ENCODE data around the gene C16orf78.

DNA sequence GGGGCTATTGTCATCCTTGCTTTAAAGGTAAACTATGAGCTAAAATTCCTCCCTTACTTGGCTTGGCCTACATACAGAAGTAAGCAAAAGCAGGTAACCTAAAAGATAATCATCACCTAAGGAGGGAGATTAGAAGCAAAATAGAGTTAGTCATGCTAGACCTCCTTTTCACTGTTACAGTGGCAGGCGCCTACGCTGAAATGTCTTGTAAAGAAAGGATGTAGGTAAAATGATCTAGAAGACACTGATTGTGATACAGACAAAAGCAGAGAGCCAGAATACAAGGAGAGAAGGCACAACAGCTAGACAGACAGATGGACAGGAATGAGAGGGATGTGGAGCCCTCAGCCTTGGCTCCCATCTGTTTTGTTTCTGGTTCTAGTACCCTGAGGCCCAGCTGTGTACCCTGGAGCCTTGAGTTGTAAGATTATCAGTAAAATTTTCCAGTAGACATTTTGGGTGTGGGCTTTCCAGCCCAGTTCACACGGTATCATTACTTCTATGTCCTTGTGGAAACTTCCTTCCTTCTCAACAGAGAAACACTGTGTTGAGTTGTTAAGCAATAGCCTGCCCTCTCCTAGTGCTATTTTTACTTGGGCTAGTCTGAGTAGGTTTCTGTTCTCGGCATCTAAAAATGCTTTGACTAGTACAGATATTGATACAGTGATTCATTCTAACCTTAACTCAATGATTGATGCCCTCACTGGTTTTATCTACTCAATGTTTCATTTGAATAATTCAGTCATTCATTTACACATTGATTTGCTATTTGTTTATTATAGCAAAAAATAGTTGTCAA lies 7.7 kb upstream of the C16orf78 start:
- no peak for TF ChIP-seq POLR2AphosphoS5 (IDR thresholded peaks at IDR 0.05; ENCODE audit: borderline replicate concordance, low read depth, low read length)
- no peak for TF ChIP-seq EZH2 (IDR thresholded peaks at IDR 0.05)
